ENCODE data around the gene VRK3.
"Not testable (repeated sequence)": the region's sequence is repeated elsewhere in the genome, so short reads cannot be mapped to it uniquely, and the experiment has no call there.

VRK3 gene, protein sequence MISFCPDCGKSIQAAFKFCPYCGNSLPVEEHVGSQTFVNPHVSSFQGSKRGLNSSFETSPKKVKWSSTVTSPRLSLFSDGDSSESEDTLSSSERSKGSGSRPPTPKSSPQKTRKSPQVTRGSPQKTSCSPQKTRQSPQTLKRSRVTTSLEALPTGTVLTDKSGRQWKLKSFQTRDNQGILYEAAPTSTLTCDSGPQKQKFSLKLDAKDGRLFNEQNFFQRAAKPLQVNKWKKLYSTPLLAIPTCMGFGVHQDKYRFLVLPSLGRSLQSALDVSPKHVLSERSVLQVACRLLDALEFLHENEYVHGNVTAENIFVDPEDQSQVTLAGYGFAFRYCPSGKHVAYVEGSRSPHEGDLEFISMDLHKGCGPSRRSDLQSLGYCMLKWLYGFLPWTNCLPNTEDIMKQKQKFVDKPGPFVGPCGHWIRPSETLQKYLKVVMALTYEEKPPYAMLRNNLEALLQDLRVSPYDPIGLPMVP

DNA sequence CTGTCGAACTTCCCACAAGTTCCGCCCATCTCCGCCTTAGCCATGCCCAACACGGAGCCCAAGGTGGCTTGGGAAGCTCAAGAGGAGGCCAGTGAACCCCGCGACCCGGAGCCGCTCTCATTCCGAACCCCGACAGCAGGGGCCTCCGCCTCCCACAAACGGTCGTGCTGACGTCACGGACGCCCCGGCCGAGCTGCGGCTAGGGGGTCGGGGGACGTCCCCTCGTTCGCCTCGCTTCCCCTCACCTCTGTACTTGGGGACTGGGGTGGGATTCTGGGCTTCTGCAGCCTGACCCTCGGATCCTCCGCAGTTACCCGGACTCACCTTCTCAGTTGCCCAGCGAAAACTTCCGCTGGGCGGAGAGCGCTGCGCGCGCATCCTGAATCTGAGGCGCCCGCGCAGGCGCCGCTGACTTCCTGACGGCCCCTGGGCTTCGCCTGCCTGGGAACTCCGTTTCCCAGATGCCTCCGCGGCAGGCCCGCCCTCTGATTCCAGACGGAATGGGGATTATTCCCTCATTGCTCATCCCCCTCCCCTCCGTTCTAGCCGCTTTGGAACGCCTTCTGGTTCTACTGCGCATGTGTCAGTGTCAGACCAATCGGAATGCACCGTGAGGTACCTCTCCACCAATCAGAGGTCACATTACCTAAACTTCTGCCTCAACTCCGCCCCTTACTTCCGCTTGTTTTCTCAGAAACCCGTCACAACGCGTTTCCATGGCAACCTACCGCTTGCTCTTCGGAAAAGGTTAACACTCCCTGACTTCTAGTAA, at the start of gene VRK3:
Gene VRK3, minus strand, starts transcription at position 351 of the 772 bp plus-strand sequence. CDS start 9,210 bp downstream, outside the sequence.
- DNase-seq (ENCODE audit: low read depth), result peak; percentile 96

DNA sequence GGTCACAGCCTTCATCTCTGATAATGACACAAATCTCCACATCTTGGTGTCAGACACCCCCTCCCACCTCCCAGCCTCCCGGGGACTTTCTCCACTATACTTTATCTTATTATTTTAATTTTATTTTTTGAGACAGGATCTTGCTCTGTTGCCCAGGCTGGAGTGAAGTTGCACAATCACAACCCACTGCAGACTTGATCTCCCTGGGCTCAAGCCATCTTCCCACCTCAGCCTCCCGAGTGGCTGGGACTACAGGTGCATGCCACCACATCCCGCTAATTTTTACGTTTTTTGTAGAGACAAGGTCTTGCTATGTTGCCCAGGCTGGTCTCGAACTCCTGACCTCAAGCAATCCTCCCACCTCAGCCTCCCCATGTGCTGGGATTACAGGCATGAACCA, 43.2 kb upstream of the VRK3 start:
- not testable (repeated sequence) for DNase-seq (ENCODE audit: low read depth)

DNA sequence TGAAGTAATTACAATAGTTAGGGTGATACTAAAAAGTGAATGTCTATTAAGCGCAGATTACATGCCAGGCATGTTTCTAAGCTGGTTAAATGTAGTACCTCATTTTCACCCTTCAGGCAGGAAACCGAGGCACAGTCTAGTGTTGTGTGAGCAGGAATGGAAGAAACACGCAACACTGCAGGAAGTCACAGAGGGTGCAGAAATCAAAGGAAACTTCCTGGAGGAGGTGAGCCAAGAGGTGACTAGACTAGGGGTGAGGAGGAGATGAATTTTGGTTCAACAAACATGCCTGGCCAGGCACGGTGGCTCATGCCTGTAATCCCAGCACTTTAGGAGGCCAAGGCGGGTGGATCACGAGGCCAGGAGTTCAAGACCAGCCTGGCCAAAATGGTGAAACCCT, 42.4 kb upstream of the VRK3 start:
- DNase-seq (ENCODE audit: low read depth), result no peak

DNA sequence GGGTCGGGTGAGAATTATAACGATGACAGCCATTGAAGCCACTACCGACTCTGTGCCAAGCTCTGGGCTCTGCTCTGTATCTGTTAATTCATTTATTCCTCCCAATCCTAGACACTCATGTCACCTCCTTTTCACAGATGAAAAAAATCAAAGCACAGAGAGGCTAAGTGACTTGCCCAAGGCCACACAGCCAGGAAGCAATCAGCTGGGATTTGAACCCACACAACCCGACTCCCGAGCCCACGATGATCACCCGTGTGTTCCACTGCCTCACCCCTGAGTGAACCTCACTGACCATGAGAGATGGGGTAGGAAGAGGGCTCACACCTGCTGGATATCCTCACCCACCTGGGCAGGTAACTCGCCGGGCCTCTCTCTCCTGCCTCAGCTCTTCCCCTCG, 40.8 kb upstream of the VRK3 start:
- no peak for DNase-seq (ENCODE audit: low read depth)

DNA sequence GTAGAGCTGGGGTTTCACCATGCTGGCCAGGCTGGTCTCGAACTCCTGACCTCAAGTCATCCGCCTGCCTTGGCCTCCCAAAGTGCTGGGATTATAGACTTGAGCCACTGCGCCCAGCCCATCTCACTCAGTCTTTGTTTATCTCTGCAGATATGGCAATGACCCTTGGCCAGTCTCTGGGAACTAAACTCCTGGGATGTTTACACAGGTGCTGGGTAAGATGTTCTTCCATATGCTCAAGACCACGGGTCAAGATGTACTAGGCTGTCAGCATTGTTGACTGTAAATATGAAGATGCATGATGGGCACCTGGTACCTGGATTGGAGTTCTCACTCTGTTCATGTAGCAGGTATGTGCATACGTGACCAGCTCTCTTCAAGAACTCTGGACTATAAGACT, 36.5 kb upstream of the VRK3 start:
- no peak for DNase-seq (ENCODE audit: low read depth)

DNA sequence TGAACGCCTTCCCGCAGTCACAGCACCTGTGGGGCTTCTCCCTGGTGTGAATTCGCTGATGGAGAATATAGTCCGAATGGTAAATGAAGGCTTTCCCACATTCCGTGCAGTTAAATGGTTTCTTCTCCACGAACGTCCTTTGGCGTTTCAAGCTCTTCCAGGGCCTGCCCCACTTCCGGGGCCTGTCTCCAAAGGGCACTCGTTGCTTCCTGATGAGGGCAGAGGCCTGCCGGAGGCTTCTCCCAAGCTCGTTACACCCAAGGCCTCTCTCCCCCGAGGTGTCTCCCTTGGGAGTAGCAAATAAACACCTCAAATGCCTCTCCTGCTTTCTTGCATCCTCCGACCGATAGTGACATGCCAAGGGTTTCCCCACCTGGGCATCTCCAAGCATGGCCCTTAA, 34.9 kb upstream of the VRK3 start:
- no peak for DNase-seq (ENCODE audit: low read depth)

DNA sequence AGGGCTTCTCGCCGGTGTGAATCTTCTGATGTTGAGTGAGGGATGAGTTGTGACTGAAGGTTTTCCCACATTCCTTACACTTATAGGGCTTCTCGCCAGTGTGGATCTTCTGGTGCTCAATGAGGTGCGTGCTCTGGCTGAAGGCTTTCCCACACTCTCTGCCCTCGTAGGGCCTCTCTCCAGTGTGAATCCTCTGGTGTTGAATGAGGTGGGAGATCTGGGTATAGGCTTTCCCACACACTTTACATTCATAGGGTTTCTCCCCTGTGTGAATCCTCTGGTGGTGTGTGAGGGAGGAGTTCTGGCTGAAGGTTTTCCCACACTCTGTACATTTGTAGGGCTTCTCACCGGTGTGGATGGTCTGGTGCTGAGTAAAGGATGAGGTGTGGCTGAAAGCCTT, 33.9 kb upstream of the VRK3 start:
- DNase-seq (ENCODE audit: low read depth), result no peak

DNA sequence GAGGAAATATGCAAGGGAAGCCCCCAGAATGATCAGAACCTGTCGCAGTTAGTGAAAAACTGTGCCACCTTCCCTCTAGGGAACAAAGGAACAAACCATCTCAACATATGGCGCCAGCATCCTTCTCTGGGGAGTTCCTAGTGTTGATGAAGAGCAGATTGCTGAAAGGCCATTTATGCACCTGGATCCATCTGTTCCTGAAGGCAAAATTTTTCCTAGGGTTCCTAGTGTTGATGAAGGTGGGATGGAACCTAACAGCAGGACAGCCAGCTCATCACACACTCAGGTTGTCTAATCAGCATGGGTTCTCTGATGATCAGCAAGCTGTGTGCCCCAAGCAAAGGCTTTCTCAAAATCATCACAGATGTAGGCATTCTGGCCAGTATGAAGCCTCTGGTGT, 33.3 kb upstream of the VRK3 start:
- DNase-seq (ENCODE audit: low read depth), result no peak

DNA sequence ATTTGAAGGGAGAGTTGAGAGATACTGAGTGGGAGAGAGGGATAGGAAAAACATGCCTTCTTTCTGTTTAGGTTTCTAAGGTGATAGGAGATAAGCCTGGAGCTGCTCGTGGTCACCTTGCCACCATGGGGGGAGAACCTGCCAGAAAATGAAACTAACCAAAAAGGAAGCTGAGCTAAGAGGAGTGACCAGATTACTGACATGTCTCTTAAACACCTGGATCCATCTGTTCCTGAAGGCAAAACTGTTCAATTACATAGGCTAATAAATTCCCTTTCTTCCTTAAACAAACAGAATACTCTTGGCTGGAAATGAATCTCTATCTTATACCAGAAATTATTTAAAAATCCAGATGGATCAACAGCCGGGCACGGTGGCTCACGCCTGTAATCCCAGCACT, 27.9 kb upstream of the VRK3 start:
- DNase-seq (ENCODE audit: low read depth), result no peak

DNA sequence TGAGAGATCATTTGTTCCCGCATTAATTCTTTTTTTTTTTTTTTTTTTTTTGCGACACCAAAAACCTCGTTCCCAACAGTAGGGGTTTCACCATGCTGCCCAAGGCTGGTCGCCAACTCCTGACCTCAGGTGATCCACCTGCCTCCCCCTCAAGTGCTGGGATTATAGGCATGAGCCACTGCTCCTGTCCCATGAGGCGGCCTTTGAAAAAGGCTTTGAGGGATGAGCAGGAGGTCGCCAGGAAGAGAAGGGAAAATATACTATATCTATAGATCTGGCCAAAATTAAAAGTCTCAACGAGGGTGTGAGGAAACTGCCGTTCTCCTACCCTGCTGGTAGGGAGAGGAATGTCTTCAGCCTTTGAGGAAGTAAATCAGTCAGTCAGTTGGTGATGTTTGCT, 26.8 kb upstream of the VRK3 start:
- no peak for DNase-seq (ENCODE audit: low read depth)

DNA sequence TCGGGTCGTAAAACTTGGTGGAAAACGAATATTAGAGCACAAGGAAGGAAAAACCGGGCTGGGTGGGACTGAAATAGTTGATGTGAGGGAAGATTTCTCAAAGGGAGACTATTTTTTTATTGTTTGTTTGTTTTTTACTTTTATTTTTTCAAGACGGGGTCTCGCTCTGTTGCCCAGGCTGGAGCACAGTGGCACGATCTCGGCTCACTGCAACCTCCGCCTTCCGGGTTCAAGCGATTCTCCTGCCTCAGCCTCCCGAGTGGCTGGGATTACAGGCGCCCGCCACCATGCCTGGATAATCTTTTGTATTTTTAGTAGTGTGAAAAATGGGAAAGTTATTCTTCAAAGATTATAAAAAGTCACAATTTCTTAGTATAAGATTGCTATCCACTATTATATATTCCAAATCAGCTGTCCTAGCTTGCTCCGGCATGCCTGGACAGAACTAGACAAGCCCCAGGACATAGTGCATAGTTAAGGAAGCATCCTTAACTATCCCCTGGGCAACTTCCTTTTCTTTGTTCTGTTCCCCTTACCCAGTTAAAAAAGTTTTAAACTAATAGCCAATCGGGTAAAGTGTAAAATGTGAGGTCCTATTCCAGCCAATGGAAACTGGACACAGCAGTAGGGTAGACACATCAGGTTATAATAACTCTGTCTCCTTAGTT, 26.2 kb upstream of the VRK3 start:
- DNase-seq (ENCODE audit: low read depth), result not testable (repeated sequence)

DNA sequence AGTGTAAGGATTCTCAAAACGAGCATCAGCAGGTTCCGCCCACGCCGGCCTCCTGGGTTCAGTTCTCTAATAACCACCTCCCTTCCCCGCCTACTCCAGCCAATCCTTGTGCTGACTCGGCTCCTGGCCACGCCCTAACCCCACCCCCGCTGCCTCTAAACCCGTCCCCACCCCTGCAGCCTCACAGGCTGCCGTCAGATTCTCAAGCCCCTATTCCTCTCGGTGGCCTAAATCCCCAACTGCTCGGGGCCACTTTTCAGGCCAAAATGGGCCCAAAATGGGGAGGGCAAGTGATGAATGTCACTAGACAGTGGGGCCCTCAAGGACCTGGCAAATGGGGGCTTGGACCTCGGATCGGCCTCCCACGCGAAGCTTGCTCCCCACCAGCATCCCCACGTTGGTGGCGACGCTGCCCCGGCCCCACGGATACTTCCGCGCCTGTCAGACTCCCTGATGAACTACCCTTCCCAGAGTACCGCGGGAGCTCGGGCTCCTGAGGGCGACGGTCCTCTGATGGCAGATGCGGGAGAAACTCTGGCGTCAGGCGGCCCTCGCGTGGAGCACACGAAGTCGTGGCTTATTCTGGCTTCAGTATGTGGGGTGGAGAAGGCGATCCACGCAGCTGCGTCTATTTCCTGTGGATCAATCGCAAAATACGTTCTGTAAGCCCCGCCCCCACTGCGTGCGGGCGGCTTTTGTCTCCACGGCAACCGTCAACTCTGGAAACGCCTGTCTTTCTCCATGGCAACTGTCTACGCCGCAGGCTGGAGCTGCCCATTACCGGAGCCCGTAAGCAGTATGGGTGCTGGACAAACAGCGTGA, 25.4 kb upstream of the VRK3 start:
- DNase-seq (ENCODE audit: low read depth), result peak; percentile 69

DNA sequence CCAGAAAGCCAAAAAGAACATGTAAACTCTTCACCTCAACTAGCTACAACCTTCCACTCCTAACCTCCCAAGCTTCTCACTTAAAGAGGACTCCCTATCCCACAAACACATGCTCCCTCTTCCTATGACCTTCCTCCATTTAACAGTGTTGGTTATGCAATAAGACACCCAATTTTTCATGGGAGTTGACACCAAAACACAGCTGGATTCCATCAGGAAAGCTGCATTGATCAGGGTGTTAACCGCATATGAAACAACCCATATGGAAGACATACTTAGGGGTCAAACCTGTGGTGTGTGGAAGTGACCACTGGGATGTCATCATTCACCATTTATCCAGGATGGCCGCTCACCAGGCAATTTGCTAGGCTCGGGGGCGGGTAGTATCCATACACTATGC, 22.5 kb upstream of the VRK3 start:
- DNase-seq (ENCODE audit: low read depth), result no peak

DNA sequence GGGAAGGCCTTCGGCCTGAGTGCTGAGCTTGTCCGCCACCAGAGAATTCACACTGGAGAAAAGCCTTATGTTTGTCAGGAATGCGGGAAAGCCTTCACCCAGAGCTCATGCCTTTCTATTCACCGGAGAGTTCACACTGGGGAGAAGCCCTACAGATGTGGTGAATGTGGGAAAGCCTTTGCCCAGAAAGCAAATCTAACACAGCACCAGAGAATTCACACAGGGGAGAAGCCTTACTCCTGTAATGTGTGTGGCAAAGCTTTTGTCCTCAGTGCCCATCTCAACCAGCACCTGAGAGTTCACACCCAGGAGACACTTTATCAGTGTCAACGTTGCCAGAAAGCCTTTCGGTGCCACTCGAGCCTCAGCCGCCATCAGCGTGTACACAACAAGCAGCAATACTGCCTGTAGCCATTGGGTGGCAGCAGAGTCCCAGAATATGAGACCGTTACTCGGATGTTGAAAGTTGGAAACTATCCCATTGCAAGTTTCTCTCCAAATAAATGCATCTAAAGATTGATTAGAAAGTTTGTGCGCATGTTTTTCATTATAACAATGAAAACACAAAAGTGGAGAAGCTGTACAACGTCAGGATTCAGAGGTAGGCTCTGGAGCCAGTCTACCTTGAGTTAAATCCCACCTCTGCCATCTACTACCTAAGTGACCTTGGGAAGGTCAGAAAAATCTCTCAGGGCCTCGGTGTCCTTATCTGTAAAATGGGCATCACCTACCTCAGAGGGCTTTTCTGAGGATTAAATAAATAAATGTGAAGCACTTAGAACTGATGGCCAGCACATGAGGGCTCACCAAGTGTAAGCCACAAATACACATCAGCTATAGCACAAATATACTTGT, 21.7 kb upstream of the VRK3 start:
- peak; percentile 11 for DNase-seq (ENCODE audit: low read depth)

DNA sequence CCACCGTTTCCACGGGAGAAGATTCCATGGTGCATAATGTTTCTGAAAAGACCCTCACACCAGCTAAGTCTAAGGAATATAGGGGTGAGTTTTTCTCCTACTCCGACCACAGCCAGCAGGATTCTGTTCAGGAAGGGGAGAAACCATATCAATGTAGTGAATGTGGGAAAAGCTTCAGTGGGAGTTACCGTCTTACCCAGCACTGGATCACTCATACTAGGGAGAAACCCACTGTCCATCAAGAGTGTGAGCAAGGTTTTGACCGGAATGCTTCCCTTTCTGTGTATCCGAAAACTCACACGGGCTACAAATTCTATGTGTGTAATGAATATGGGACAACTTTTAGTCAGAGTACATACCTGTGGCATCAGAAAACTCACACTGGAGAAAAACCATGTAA, 19.8 kb upstream of the VRK3 start:
- no peak for DNase-seq (ENCODE audit: low read depth)

DNA sequence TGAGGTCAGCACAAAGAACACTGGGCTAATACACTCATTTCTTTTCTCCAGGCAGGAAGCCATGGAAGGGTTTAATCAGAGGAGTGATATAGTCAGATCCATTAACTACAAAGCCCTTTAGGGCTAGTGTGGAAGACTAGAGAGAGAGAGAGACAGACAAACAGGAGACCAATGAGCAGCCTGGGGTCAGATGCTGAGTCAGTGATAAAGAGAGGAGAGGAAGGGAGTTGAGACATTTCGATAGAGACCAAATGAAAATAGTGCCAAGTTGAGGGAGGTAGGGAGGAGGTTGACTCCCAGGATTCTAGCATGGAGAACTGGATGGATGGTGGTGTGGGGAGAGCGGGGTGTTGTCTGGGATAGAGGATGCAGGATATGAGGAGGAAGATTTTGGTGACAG, 18.8 kb upstream of the VRK3 start:
- no peak for DNase-seq (ENCODE audit: low read depth)

DNA sequence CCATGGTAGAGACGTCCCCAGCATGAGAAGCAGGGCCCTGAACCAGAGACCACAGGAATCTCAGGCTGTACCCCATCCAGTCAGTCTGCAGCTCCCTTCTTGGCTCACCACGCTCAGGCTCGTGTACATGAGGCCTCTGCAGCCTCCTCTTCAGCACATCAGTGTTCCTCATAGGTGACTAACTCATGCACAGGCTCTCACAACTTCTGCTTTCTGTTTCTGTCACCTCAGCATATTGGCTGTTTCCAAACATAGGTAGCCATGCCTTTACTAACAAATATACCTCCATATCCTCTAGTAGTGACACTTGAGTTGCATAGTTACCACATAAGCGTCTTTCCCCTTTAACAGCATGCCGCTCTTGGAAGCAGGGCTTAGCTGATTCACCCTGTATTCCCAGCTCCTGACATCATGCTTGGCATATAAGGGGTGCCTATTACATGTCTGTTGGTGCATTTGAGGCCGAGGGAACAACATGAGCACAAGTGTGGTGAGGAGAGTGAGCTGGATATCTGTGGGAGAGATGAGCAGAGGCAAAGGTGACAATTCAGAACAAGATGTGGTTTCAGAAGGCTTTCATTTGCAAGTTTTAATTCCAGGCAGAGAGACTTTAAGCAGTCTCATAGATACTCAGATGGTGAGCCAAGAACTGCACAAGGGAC, 17.3 kb upstream of the VRK3 start:
- no peak for DNase-seq (ENCODE audit: low read depth)

DNA sequence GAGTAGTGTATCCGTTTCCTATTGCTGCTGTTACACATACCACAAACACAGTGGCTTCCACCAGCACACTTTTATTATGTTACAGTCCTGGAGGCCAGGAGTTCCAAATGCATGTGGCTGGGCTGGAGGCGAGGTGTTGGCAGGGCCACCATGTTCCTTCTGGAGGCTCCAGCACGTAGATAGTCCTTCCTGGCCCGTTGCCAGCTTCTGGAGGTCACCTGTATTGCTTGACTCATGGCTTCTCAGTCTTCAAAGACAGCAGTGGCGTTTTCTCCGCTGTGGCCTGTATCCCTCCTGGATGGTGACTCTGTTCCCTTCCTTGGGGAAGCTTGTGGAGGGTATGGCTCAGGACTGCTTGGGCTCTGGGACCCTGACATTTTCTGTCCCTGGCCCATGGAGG, 15.8 kb upstream of the VRK3 start:
- DNase-seq (ENCODE audit: low read depth), result no peak

DNA sequence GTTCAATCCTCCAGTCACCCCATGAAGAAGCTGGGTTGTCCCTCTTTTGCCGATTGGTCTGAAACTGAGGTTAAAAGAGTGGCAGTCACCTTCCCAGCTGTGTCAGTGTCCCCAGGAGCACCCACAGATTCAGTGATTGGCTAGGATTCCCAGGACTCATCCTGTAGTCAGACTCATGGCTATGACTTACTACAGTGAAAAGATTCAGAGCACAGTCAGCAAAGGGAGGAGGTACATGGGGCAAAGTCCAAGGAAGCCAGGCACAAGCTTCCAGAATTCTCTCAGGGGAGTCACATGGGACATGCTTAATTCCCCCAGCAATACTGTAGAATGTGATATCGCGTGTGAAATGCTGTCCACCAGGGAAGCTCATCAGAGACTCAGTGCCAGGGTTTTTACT, 14.8 kb upstream of the VRK3 start:
- no peak for DNase-seq (ENCODE audit: low read depth)

DNA sequence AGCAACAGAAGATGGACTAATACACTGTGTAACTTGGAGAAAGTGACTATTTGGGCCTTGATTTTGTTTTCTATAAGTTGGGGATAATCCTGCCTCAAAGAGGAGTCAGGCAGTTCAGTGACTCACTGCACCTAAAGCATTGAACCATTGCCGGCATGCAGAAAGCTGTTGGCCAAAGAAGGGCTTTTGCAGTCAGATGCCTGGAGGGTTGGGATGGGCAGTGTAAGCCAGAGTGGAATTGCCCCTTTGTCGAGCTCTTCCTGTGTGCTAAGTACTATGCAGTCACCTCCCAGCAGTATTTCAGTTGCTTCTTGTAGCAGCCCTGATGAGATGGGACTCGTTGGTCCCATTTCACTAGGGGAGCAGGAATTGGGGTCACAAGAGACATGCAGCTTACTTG, 11.7 kb upstream of the VRK3 start:
- DNase-seq (ENCODE audit: low read depth), result no peak

Measured in stimulated activated CD8-positive, alpha-beta memory T cell treated with anti-CD3 and anti-CD28 coated beads, Interleukin-12 subunit alpha, Interleukin-12 subunit beta, amount 100 ng/mL, for 4 hours (primary cell).